HepG2 (cell line): ENCODE data around the gene SGK1. TPM values are rescaled to one million over a fixed set of nuclear protein-coding genes. Genes with fewer than 3 reads are reported as not detected.

Experiments
- CREM ChIP-seq, 2 experiments: sonication (generic) in 1 of 2; formaldehyde crosslinking in 1 of 2; IDR thresholded peaks; 2 replicates each; pipeline versions ENCODE4 v1.4.0 to v1.6.1; 2016 to 2020; ENCODE audit warnings: antibody characterized with exemption in 1 of 2, mild to moderate bottlenecking in 1 of 2, missing genetic modification reagents in 1 of 2
- ELF1 ChIP-seq: sonication (generic); formaldehyde crosslinking; IDR thresholded peaks from 2 replicates; pipeline ENCODE4 v1.4.0; 2020; ENCODE audit warnings: missing genetic modification reagents
- FOXJ3 ChIP-seq: sonication (generic); formaldehyde crosslinking; IDR thresholded peaks from 2 replicates; pipeline ENCODE4 v1.4.0; 2020; ENCODE audit warnings: missing genetic modification reagents, mild to moderate bottlenecking, borderline replicate concordance
- FOXP1 ChIP-seq, 2 experiments: fragments of 450-650 bp in 1 of 2; IDR thresholded peaks; 2 replicates each; pipeline ENCODE4 v1.6.1; 2017 to 2018; ENCODE audit warnings: antibody characterized with exemption in 1 of 2
- HOXD1 ChIP-seq: sonication (generic); formaldehyde crosslinking; IDR thresholded peaks from 2 replicates; pipeline ENCODE4 v1.5.0; 2020; ENCODE audit warnings: missing genetic modification reagents
- IRF1 ChIP-seq: sonication (generic); formaldehyde crosslinking; IDR thresholded peaks from 2 replicates; pipeline ENCODE4 v1.4.0; 2020; ENCODE audit warnings: low read depth, mild to moderate bottlenecking, missing genetic modification reagents
- MTA3 ChIP-seq: sonication (generic); formaldehyde crosslinking; IDR thresholded peaks from 2 replicates; pipeline ENCODE4 v1.4.0; 2020; ENCODE audit warnings: missing genetic modification reagents
- MXD4 ChIP-seq: IDR thresholded peaks from 2 replicates; pipeline ENCODE4 v1.6.1; 2016; ENCODE audit warnings: mild to moderate bottlenecking, missing biosample characterization, missing genetic modification reagents
- MXI1 ChIP-seq: IDR thresholded peaks from 3 replicates; pipeline ENCODE4 v1.6.1; 2012; ENCODE audit warnings: low read depth, low read length, inconsistent platforms, borderline replicate concordance
- NONO ChIP-seq, 2 experiments: fragments of 450-650 bp in 1 of 2; sonication (generic) in 1 of 2; formaldehyde crosslinking in 1 of 2; IDR thresholded peaks in 1 of 2; conservative IDR thresholded peaks in 1 of 2; 2 replicates each; pipeline versions ENCODE4 v1.6.1 to v1.8.0; 2017 to 2022; ENCODE audit warnings: mild to moderate bottlenecking in 1 of 2, missing genetic modification reagents in 1 of 2, moderate library complexity in 1 of 2
- POLR2G ChIP-seq: fragments of 200-400 bp; formaldehyde crosslinking; IDR thresholded peaks from 2 replicates; pipeline ENCODE4 v1.6.1; 2018; ENCODE audit warnings: mild to moderate bottlenecking, low read depth, low read length, moderate library complexity
- RARA ChIP-seq: IDR thresholded peaks from 2 replicates; pipeline ENCODE4 v1.6.1; 2016; ENCODE audit warnings: missing genetic modification reagents, missing compliant biosample characterization
- RXRB ChIP-seq: IDR thresholded peaks from 2 replicates; pipeline ENCODE4 v1.6.1; 2016; ENCODE audit warnings: borderline replicate concordance, missing genetic modification reagents, missing compliant biosample characterization
- SUZ12 ChIP-seq: fragments of 150-350 bp; IDR thresholded peaks from 2 replicates; pipeline ENCODE4 v1.6.1; 2014; ENCODE audit warnings: low read depth, low read length
- ZBTB38 ChIP-seq: sonication (generic); formaldehyde crosslinking; IDR thresholded peaks from 2 replicates; pipeline ENCODE4 v1.5.1; 2020; ENCODE audit warnings: mild to moderate bottlenecking, missing genetic modification reagents
- ZIK1 ChIP-seq: sonication (generic); formaldehyde crosslinking; IDR thresholded peaks from 2 replicates; pipeline ENCODE4 v1.5.0; 2020; ENCODE audit warnings: mild to moderate bottlenecking, low read depth, missing genetic modification reagents, borderline replicate concordance
- ZNF207 ChIP-seq: fragments of 450-650 bp; IDR thresholded peaks from 2 replicates; pipeline ENCODE4 v1.6.1; 2016; ENCODE audit warnings: antibody characterized with exemption, borderline replicate concordance
- ZNF230 ChIP-seq: sonication (generic); formaldehyde crosslinking; IDR thresholded peaks from 2 replicates; pipeline ENCODE4 v1.4.0; 2020; ENCODE audit warnings: mild to moderate bottlenecking, missing genetic modification reagents
- ZNF281 ChIP-seq: sonication (generic); formaldehyde crosslinking; IDR thresholded peaks from 2 replicates; pipeline ENCODE4 v1.4.0; 2020; ENCODE audit warnings: missing genetic modification reagents, borderline replicate concordance
- ZNF335 ChIP-seq: sonication (generic); formaldehyde crosslinking; IDR thresholded peaks from 2 replicates; pipeline ENCODE4 v1.4.0; 2020; ENCODE audit warnings: missing genetic modification reagents
- ZNF501 ChIP-seq: sonication (generic); formaldehyde crosslinking; IDR thresholded peaks from 2 replicates; pipeline ENCODE4 v1.5.1; 2020; ENCODE audit warnings: mild to moderate bottlenecking, moderate library complexity, missing genetic modification reagents
- ZNF652 ChIP-seq: IDR thresholded peaks from 2 replicates; pipeline ENCODE4 v1.6.1; 2016; ENCODE audit warnings: low read depth, borderline replicate concordance
- ZNF883 ChIP-seq: sonication (generic); formaldehyde crosslinking; IDR thresholded peaks from 2 replicates; pipeline ENCODE4 v1.5.1; 2020; ENCODE audit warnings: mild to moderate bottlenecking, missing genetic modification reagents; ENCODE audit errors: not compliant biosample characterization
- polyA plus RNA-seq, 8 experiments: library from polyadenylated mRNA; depleted of rRNA in 3 of 8; stranded (reverse) in 7 of 8; unstranded in 1 of 8; fragments of >200 nt; fragmentation: Illumina TruSeq in 4 of 8; extraction: Trizol in 4 of 8; gene quantifications; 2 replicates each; pipeline versions ENCODE4 v1.2.1 to v1.2.3, GENCODE V29; 2011 to 2016; ENCODE audit warnings: low read depth in 4 of 8, missing spikeins in 1 of 8, mixed read lengths in 1 of 8; ENCODE audit not compliant: insufficient read depth in 1 of 8
- total RNA-seq, 5 experiments: library from RNA; depleted of rRNA; stranded (reverse); fragments of >200 nt; fragmentation: Illumina TruSeq; extraction: Trizol; gene quantifications; 2 replicates each; pipeline ENCODE4 v1.2.3, GENCODE V29; 2016; ENCODE audit warnings: low read depth in 1 of 5
- TF ChIP-seq, protein P1 (sequence below): sonication (generic); formaldehyde crosslinking; conservative IDR thresholded peaks from 2 replicates; pipeline ENCODE4 v1.8.0; 2022; ENCODE audit warnings: mild to moderate bottlenecking, moderate library complexity, missing genetic modification reagents

The SGK1 gene
- total and polyA plus RNA-seq, 2 of the 13 experiments (the other 11 are each of a cell fraction or from before 2014, with no cell fraction given) = 56.1 to 56.2 TPM

- TF ChIP-seq ZNF281 (CRISPR knock-in tag) (peak; percentile 71; the same call in 1 of the 2 replicates), ZBTB38 (CRISPR knock-in tag) (no peak), NONO (IDR thresholded peaks at IDR 0.05) (no peak), NONO (CRISPR knock-in tag; conservative IDR thresholded peaks at IDR 0.05) (peak; percentile 62; the same call in 1 of the 2 replicates), SUZ12 (no peak), RXRB (CRISPR knock-in tag) (peak; percentile 98), ZNF335 (CRISPR knock-in tag) (no peak), POLR2G (no peak), IRF1 (CRISPR knock-in tag) (no peak), MTA3 (CRISPR knock-in tag) (no peak), ZNF207 (no peak), ELF1 (peak; percentile 47; the same call in 1 of the 2 replicates), ZIK1 (CRISPR knock-in tag) (no peak), ZNF230 (CRISPR knock-in tag) (no peak), RARA (peak; percentile 93), ZNF501 (CRISPR knock-in tag) (no peak), ZNF652 (CRISPR knock-in tag) (peak; percentile 72; the same call in 1 of the 2 replicates), ZNF883 (CRISPR knock-in tag) (no peak), HOXD1 (peak; percentile 92), MXI1 (peak; percentile 53; the same call in 1 of the 3 replicates), MXD4 (CRISPR knock-in tag) (no peak), CREM (IDR thresholded peaks at IDR 0.05) (peak; percentile 97), CREM (CRISPR knock-in tag; IDR thresholded peaks at IDR 0.05) (no peak), FOXJ3 (CRISPR knock-in tag) (peak; percentile 99), FOXP1 (IDR thresholded peaks at IDR 0.05) (peak; percentile 39; the same call in 1 of the 2 replicates), FOXP1 (CRISPR knock-in tag; IDR thresholded peaks at IDR 0.05) (peak; percentile 97)
- TF ChIP-seq, protein P1, sequence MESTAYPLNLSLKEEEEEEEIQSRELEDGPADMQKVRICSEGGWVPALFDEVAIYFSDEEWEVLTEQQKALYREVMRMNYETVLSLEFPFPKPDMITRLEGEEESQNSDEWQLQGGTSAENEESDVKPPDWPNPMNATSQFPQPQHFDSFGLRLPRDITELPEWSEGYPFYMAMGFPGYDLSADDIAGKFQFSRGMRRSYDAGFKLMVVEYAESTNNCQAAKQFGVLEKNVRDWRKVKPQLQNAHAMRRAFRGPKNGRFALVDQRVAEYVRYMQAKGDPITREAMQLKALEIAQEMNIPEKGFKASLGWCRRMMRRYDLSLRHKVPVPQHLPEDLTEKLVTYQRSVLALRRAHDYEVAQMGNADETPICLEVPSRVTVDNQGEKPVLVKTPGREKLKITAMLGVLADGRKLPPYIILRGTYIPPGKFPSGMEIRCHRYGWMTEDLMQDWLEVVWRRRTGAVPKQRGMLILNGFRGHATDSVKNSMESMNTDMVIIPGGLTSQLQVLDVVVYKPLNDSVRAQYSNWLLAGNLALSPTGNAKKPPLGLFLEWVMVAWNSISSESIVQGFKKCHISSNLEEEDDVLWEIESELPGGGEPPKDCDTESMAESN (CRISPR knock-in tag) = no peak; the same call in 1 of the 2 replicates
These were observed 119.8 kb downstream of the SGK1 start (continued) for GRCh38 chr6:134198093-134198492.
